HepG2 (cell line): ENCODE data around the gene SRSF4. TPM values are rescaled to one million over a fixed set of nuclear protein-coding genes. Genes with fewer than 3 reads are reported as not detected.

Experiments
- MED13 ChIP-seq: sonication (generic); formaldehyde crosslinking; IDR thresholded peaks from 2 replicates; pipeline ENCODE4 v1.5.0; 2020; ENCODE audit warnings: missing genetic modification reagents
- MYC ChIP-seq: sonication (generic); formaldehyde crosslinking; IDR thresholded peaks from 2 replicates; pipeline ENCODE4 v1.9.0; 2021; ENCODE audit warnings: missing genetic modification reagents, borderline replicate concordance
- NFRKB ChIP-seq: fragments of 450-650 bp; IDR thresholded peaks from 2 replicates; pipeline ENCODE4 v1.6.1; 2017
- PTBP1 ChIP-seq: fragments of 200-400 bp; formaldehyde crosslinking; IDR thresholded peaks from 2 replicates; pipeline ENCODE4 v1.6.1; 2018; ENCODE audit warnings: low read length, low read depth; ENCODE audit not compliant: poor library complexity, severe bottlenecking
- SIX1 ChIP-seq: sonication (generic); formaldehyde crosslinking; IDR thresholded peaks from 2 replicates; pipeline ENCODE4 v1.4.0; 2020; ENCODE audit warnings: missing genetic modification reagents, borderline replicate concordance
- SOX13 ChIP-seq, 3 experiments: fragments of 450-650 bp in 1 of 3; sonication (generic) in 1 of 3; formaldehyde crosslinking in 1 of 3; IDR thresholded peaks in 2 of 3; conservative IDR thresholded peaks in 1 of 3; 2 replicates each; pipeline versions ENCODE4 v1.5.0 to v1.6.1; 2016 to 2020; ENCODE audit warnings: antibody characterized with exemption in 1 of 3, mild to moderate bottlenecking in 1 of 3, missing compliant biosample characterization in 1 of 3, missing genetic modification reagents in 1 of 3, moderate library complexity in 1 of 3
- ZC3H4 ChIP-seq: sonication (generic); formaldehyde crosslinking; IDR thresholded peaks from 2 replicates; pipeline ENCODE4 v1.4.0; 2020; ENCODE audit warnings: missing genetic modification reagents, borderline replicate concordance
- ZNF17 ChIP-seq: sonication (generic); formaldehyde crosslinking; IDR thresholded peaks from 2 replicates; pipeline ENCODE4 v1.5.0; 2020; ENCODE audit warnings: mild to moderate bottlenecking, missing genetic modification reagents
- ZNF224 ChIP-seq: sonication (generic); formaldehyde crosslinking; IDR thresholded peaks from 2 replicates; pipeline ENCODE4 v1.5.0; 2020; ENCODE audit warnings: mild to moderate bottlenecking, missing genetic modification reagents
- ZNF335 ChIP-seq: sonication (generic); formaldehyde crosslinking; IDR thresholded peaks from 2 replicates; pipeline ENCODE4 v1.4.0; 2020; ENCODE audit warnings: missing genetic modification reagents
- ZNF343 ChIP-seq: sonication (generic); formaldehyde crosslinking; IDR thresholded peaks from 2 replicates; pipeline ENCODE4 v1.4.0; 2020; ENCODE audit warnings: mild to moderate bottlenecking, missing genetic modification reagents
- ZNF383 ChIP-seq: sonication (generic); formaldehyde crosslinking; IDR thresholded peaks from 2 replicates; pipeline ENCODE4 v1.4.0; 2020; ENCODE audit warnings: missing genetic modification reagents, mild to moderate bottlenecking, borderline replicate concordance
- ZNF484 ChIP-seq: sonication (generic); formaldehyde crosslinking; IDR thresholded peaks from 2 replicates; pipeline ENCODE4 v1.5.1; 2020; ENCODE audit warnings: mild to moderate bottlenecking, low read depth, missing genetic modification reagents, borderline replicate concordance
- ZNF557 ChIP-seq: sonication (generic); formaldehyde crosslinking; IDR thresholded peaks from 2 replicates; pipeline ENCODE4 v1.4.0; 2020; ENCODE audit warnings: missing genetic modification reagents
- ZNF577 ChIP-seq: sonication (generic); formaldehyde crosslinking; IDR thresholded peaks from 2 replicates; pipeline ENCODE4 v1.4.0; 2020; ENCODE audit warnings: mild to moderate bottlenecking, low read depth, missing genetic modification reagents, borderline replicate concordance
- ZNF773 ChIP-seq: sonication (generic); formaldehyde crosslinking; IDR thresholded peaks from 2 replicates; pipeline ENCODE4 v1.4.0; 2020; ENCODE audit warnings: missing genetic modification reagents, borderline replicate concordance
- polyA plus RNA-seq, 8 experiments: library from polyadenylated mRNA; depleted of rRNA in 3 of 8; stranded (reverse) in 7 of 8; unstranded in 1 of 8; fragments of >200 nt; fragmentation: Illumina TruSeq in 4 of 8; extraction: Trizol in 4 of 8; gene quantifications; 2 replicates each; pipeline versions ENCODE4 v1.2.1 to v1.2.3, GENCODE V29; 2011 to 2016; ENCODE audit warnings: low read depth in 4 of 8, missing spikeins in 1 of 8, mixed read lengths in 1 of 8; ENCODE audit not compliant: insufficient read depth in 1 of 8
- total RNA-seq, 5 experiments: library from RNA; depleted of rRNA; stranded (reverse); fragments of >200 nt; fragmentation: Illumina TruSeq; extraction: Trizol; gene quantifications; 2 replicates each; pipeline ENCODE4 v1.2.3, GENCODE V29; 2016; ENCODE audit warnings: low read depth in 1 of 5
- TF ChIP-seq, protein P1 (sequence below): sonication (generic); formaldehyde crosslinking; IDR thresholded peaks from 2 replicates; pipeline ENCODE4 v1.8.0; 2022; ENCODE audit warnings: missing genetic modification reagents, low read depth, mild to moderate bottlenecking, borderline replicate concordance
- TF ChIP-seq, protein P2 (sequence below): sonication (generic); formaldehyde crosslinking; IDR thresholded peaks from 2 replicates; pipeline ENCODE4 v1.4.0; 2020; ENCODE audit warnings: mild to moderate bottlenecking, low read depth, missing genetic modification reagents
- TF ChIP-seq, protein P3 (sequence below): sonication (generic); formaldehyde crosslinking; IDR thresholded peaks from 2 replicates; pipeline ENCODE4 v1.4.0; 2020; ENCODE audit warnings: missing genetic modification reagents
- TF ChIP-seq, protein P4 (sequence below): IDR thresholded peaks from 2 replicates; pipeline ENCODE4 v1.6.1; 2016; ENCODE audit warnings: low read depth

SRSF4 gene
- total and polyA plus RNA-seq, 2 of the 13 experiments (the other 11 are each of a cell fraction or from before 2014, with no cell fraction given), result 37.7 to 50.9 TPM

DNA sequence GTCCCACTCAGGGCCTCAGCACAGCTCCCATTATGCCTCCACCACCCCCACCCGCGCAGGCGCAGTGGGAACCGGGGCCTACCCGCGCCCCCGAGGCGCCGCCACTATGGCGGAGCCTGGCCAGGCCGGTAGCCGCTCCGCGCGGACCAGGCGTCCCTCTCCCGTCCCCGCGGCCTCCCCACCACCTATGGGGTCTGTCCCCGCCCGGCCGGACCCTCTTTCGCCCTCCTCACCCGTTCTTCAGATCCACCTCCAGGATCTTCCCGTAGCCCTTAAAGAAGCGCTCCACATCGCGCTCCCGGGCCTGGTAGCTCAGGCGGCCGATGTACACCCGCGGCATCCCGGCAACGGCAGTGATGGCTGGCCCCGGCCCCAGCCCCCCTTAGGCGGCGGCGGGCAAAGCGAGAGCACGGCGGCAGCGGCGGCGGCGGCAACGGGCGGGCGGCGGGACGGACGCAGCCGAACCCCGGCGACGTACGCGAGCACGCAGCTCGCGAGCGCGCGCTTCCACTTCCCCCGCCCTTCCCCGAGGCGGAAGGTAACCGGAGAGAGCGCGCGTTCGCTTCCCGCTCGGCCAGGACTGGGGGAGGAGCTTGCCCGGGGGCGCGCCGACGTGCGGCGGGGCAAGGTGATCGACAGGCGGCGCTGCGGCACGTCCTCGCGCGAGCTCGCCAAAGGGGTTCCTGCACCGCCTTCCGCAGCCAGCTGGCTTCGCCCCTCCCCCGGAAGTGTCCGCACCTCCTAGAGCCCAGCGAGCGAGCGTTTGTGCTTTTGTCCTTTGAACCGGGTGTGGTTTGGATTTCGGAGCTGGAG, at the start of gene SRSF4 (continued):
- TF ChIP-seq, protein P1, sequence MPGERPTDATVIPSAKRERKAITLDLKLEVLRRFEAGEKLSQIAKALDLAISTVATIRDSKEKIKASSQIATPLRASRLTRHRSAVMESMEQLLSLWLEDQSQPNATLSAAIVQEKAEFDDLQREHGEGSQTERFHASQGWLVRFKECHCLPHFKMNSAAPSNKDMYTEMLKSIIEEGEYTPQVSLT (CRISPR knock-in tag), result no peak; the same call in 1 of the 2 replicates
- TF ChIP-seq ZNF17 (CRISPR knock-in tag) (no peak), NFRKB (no peak), ZNF773 (no peak; the same call in 1 of the 2 replicates), ZNF557 (CRISPR knock-in tag) (0 out of 2 replicates have a peak, but pooled peaks have one; percentile 20), ZNF383 (CRISPR knock-in tag) (no peak), MYC (CRISPR knock-in tag) (peak; percentile 78; the same call in 1 of the 2 replicates), ZNF484 (CRISPR knock-in tag) (no peak), SIX1 (no peak; the same call in 1 of the 2 replicates), ZNF343 (no peak; the same call in 1 of the 2 replicates), SOX13 (IDR thresholded peaks at IDR 0.05) (no peak), SOX13 (CRISPR knock-in tag; conservative IDR thresholded peaks at IDR 0.05 in 1 of 2, IDR thresholded peaks at IDR 0.05 in 1 of 2) (peak in 1 of 2 experiments; percentile 69; a peak in 2 of 4 replicates), ZC3H4 (CRISPR knock-in tag) (0 out of 2 replicates have a peak, but pooled peaks have one; percentile 23), PTBP1 (no peak), ZNF577 (0 out of 2 replicates have a peak, but pooled peaks have one; percentile 66), ZNF224 (CRISPR knock-in tag) (no peak), ZNF335 (CRISPR knock-in tag) (no peak), MED13 (CRISPR knock-in tag) (no peak; the same call in 1 of the 2 replicates)
- TF ChIP-seq, protein P2, sequence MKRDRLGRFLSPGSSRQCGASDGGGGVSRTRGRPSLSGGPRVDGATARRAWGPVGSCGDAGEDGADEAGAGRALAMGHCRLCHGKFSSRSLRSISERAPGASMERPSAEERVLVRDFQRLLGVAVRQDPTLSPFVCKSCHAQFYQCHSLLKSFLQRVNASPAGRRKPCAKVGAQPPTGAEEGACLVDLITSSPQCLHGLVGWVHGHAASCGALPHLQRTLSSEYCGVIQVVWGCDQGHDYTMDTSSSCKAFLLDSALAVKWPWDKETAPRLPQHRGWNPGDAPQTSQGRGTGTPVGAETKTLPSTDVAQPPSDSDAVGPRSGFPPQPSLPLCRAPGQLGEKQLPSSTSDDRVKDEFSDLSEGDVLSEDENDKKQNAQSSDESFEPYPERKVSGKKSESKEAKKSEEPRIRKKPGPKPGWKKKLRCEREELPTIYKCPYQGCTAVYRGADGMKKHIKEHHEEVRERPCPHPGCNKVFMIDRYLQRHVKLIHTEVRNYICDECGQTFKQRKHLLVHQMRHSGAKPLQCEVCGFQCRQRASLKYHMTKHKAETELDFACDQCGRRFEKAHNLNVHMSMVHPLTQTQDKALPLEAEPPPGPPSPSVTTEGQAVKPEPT (CRISPR knock-in tag), result no peak
- TF ChIP-seq, protein P3, sequence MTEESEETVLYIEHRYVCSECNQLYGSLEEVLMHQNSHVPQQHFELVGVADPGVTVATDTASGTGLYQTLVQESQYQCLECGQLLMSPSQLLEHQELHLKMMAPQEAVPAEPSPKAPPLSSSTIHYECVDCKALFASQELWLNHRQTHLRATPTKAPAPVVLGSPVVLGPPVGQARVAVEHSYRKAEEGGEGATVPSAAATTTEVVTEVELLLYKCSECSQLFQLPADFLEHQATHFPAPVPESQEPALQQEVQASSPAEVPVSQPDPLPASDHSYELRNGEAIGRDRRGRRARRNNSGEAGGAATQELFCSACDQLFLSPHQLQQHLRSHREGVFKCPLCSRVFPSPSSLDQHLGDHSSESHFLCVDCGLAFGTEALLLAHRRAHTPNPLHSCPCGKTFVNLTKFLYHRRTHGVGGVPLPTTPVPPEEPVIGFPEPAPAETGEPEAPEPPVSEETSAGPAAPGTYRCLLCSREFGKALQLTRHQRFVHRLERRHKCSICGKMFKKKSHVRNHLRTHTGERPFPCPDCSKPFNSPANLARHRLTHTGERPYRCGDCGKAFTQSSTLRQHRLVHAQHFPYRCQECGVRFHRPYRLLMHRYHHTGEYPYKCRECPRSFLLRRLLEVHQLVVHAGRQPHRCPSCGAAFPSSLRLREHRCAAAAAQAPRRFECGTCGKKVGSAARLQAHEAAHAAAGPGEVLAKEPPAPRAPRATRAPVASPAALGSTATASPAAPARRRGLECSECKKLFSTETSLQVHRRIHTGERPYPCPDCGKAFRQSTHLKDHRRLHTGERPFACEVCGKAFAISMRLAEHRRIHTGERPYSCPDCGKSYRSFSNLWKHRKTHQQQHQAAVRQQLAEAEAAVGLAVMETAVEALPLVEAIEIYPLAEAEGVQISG (CRISPR knock-in tag), result peak; percentile 84
- TF ChIP-seq, protein P4, sequence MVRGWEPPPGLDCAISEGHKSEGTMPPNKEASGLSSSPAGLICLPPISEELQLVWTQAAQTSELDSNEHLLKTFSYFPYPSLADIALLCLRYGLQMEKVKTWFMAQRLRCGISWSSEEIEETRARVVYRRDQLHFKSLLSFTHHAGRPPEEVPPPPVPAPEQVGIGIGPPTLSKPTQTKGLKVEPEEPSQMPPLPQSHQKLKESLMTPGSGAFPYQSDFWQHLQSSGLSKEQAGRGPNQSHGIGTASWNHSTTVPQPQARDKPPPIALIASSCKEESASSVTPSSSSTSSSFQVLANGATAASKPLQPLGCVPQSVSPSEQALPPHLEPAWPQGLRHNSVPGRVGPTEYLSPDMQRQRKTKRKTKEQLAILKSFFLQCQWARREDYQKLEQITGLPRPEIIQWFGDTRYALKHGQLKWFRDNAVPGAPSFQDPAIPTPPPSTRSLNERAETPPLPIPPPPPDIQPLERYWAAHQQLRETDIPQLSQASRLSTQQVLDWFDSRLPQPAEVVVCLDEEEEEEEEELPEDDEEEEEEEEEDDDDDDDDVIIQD, result peak; percentile 88; the same call in 1 of the 2 replicates
